Right lobe of liver (tissue), 6 donors: Measurements from ENCODE around the gene SLC39A11. TPM values are rescaled to one million over a fixed set of nuclear protein-coding genes. Genes with fewer than 3 reads are reported as not detected.

Experiments used
- ATAC-seq, 4 donors: fragments of 200-7000 bp; cut with Tn5 transposase; one replicate each; pipeline ENCODE4 v1.9.1; 2020; ENCODE audit warnings: mild to moderate bottlenecking in 4 of 4, moderate library complexity in 4 of 4
- DNase-seq, 3 donors: peaks; one replicate each; pipeline ENCODE4 v3.0.0-alpha.2; 2020
- H3K27ac ChIP-seq, 3 donors: fragments of 200-600 bp; one replicate each; pipeline ENCODE4 v1.8.0; 2022
- H3K27me3 ChIP-seq, 2 donors: fragments of 200-600 bp; one replicate each; pipeline ENCODE4 v1.8.0; 2022
- H3K36me3 ChIP-seq, 4 donors: fragments of 200-600 bp; sonication (generic) in 1 of 4; one replicate each; pipeline versions ENCODE4 v1.5.1 to v1.8.0; 2017 to 2022; ENCODE audit warnings: control low read depth in 1 of 4
- H3K4me1 ChIP-seq, 4 donors: fragments of 200-600 bp; sonication (generic) in 1 of 4; one replicate each; pipeline versions ENCODE4 v1.5.1 to v1.8.0; 2017 to 2022; ENCODE audit warnings: control low read depth in 1 of 4
- H3K4me3 ChIP-seq, 3 donors: fragments of 200-600 bp; one replicate each; pipeline ENCODE4 v1.8.0; 2022
- H3K9me3 ChIP-seq, 4 donors: fragments of 200-600 bp; sonication (generic) in 1 of 4; one replicate each; pipeline versions ENCODE4 v1.5.1 to v1.8.0; 2017 to 2022; ENCODE audit warnings: control low read depth in 1 of 4
- POLR2A ChIP-seq: fragments of 450-650 bp; IDR thresholded peaks from one replicate; pipeline ENCODE4 v1.6.1; 2017; ENCODE audit warnings: antibody characterized with exemption, mild to moderate bottlenecking
- WGBS: methylation state at CpG from one replicate; pipeline ENCODE4 v1.1.6; 2018; ENCODE audit warnings: low coverage, low lambda C conversion rate; ENCODE audit not compliant: insufficient coverage; ENCODE audit errors: missing lambda C conversion rate; 5-methylcytosine and 5-hydroxymethylcytosine counted together
- intact Hi-C, 2 donors: fragments of 100-400 bp; cut with DNase I; formaldehyde crosslinking; loops; one replicate each; pipeline versions ENCODE4 v1.11.2 to v1.14.1; 2022
- total RNA-seq, 6 experiments: library from RNA; depleted of rRNA in 2 of 6; stranded (reverse); fragments of >200 nt in 2 of 6; fragmentation: NEBNext Ultra II Directional in 3 of 6; extraction: Animal tissue kit (Norgen Biotek cat#: 25700) in 3 of 6; gene quantifications; one replicate each; pipeline versions ENCODE4 v1.1.0 to v1.2.4, GENCODE V29; 2016 to 2023
- TF ChIP-seq, protein P1 (sequence below), 4 donors: fragments of 200-600 bp in 3 of 4; fragments of 450-650 bp in 1 of 4; IDR thresholded peaks; one replicate each; pipeline versions ENCODE4 v1.5.1 to v1.8.0; 2016 to 2022; ENCODE audit warnings: antibody characterized with exemption in 4 of 4, mild to moderate bottlenecking in 2 of 4
- donor health status: DM: no; HTN: yes; CAD: no.
- donor health status: DM: no; HTN: no; CAD: no.
- donor health status: DM: no; HTN: no; CAD: no.
- donor health status: DM: no; HTN: yes; CAD: no.
- donor health status: DM: no; HTN: yes; CAD: no.

Gene SLC39A11
- total RNA-seq, 6 experiments from 2014 or later = 25.4 to 49.6 (median 39.3) TPM

DNA sequence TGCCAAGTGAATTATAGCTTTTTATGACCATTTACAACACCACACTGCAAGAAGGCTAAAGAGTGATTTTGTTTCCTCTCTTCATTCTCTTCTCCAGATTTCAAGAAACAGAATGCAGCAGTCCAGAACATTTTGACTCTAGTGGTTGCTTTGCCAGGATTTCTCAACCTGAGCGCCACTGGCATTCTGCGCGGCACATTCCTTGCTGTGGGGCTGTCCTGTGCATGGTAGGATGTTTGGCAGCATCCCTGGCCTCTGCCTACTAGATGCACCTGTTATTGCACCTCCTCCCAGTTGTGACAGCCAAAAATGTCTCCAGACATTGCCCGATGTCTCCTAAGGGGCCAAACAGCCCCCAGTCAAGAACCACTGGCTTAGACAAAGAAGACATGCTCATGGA, 25.7 kb upstream of the SLC39A11 start:
- Histone ChIP-seq H3K36me3 (no peaks in the 10 kb centered on the region), H3K27me3 (no peaks in the 10 kb centered on the region), H3K4me1 (no peaks in the 10 kb centered on the region), H3K27ac (no peak overlapping the region), H3K4me3 (no peak overlapping the region), H3K9me3 (no peaks in the 10 kb centered on the region)
- ATAC-seq (no peak), DNase-seq (no peak)
- intact Hi-C loops = no loop called here
- TF ChIP-seq, protein P1, sequence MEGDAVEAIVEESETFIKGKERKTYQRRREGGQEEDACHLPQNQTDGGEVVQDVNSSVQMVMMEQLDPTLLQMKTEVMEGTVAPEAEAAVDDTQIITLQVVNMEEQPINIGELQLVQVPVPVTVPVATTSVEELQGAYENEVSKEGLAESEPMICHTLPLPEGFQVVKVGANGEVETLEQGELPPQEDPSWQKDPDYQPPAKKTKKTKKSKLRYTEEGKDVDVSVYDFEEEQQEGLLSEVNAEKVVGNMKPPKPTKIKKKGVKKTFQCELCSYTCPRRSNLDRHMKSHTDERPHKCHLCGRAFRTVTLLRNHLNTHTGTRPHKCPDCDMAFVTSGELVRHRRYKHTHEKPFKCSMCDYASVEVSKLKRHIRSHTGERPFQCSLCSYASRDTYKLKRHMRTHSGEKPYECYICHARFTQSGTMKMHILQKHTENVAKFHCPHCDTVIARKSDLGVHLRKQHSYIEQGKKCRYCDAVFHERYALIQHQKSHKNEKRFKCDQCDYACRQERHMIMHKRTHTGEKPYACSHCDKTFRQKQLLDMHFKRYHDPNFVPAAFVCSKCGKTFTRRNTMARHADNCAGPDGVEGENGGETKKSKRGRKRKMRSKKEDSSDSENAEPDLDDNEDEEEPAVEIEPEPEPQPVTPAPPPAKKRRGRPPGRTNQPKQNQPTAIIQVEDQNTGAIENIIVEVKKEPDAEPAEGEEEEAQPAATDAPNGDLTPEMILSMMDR (IDR thresholded peaks at IDR 0.05) = no peak
- no peak for TF ChIP-seq POLR2A
- 100% methylated on average over 1 of the region's 4 CpGs for WGBS

DNA sequence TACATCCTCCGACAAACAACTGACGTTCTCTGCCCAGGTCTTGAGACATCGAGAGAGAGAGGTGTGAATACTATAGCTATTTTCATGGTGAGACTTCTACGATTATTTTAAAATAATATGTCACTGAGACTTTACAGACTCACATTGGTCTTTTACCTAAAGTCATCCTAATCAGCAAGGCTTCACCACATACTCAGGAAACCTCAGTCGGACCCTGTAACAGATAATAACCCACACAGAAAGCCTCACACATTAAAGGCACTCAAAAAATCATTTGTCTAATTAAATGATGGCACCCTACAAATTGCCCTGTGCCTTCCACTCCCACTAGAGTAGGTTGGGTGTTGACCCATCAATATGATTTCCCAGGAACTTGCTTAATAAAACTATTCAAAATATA, 19.8 kb upstream of the SLC39A11 start:
- no peak overlapping the region for H3K4me3 ChIP-seq
- no peaks in the 10 kb centered on the region for H3K27me3 ChIP-seq
- 88% methylated on average over 5 of the region's 5 CpGs for WGBS
- TF ChIP-seq, protein P1 (IDR thresholded peaks at IDR 0.05) = no peak
- no peak for TF ChIP-seq POLR2A
- intact Hi-C loops = no loop called here
- H3K4me1 ChIP-seq = no peaks in the 10 kb centered on the region
- no peaks in the 10 kb centered on the region for H3K36me3 ChIP-seq
- DNase-seq (no peak), ATAC-seq (no peak)
- H3K9me3 ChIP-seq = no peaks in the 10 kb centered on the region
- H3K27ac ChIP-seq = no peak overlapping the region

DNA sequence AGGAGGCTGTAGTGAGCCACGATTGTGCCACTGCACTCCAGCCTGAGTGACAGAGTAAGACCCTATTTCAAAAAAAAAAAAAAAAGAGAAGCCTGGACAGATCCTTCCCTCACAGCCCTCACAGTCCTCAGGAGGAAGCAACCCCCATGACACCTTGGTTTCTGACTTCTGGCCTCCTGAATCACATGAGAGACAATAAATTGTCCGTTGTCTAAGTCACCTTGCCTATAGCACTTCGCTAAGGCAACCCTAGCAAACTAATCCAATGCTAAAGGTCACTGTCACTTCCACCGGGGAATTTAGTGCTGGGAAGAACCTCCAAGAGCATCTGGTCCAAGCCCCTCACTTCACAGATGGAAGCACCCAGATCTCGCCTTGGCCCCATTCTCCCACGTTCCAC, 18.9 kb upstream of the SLC39A11 start:
- no peak overlapping the region for H3K4me3 ChIP-seq
- ATAC-seq = no peak
- intact Hi-C loops = no loop called here

DNA sequence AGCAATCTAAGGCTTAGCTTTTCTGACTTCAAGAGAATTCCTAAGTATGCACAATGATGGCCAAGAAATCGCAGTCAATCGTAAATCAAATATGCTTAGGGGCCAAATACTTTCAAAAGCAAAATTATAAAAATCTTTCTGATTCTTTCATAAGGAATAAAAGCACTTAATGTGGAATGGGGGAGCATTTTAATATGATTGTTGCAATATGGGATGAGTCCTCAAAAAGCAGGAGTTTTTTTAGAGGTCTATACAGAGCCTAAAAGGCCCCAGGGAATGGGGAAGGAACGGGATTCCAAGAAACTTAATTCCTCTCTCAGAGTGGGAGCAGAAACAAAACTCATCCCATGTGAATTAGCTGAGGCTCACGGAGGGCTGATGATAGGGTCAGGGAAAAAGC, 14.7 kb upstream of the SLC39A11 start:
- H3K9me3 ChIP-seq = no peaks in the 10 kb centered on the region
- 84% methylated on average over 4 of the region's 4 CpGs for WGBS
- no peak for DNase-seq

More for the DNA sequence above, 18.9 kb upstream of the SLC39A11 start:
- no peak for TF ChIP-seq POLR2A
- TF ChIP-seq, protein P1 (IDR thresholded peaks at IDR 0.05) = no peak
- Histone ChIP-seq H3K36me3 (no peaks in the 10 kb centered on the region), H3K27ac (no peak overlapping the region), H3K27me3 (no peaks in the 10 kb centered on the region), H3K4me1 (no peaks in the 10 kb centered on the region), H3K9me3 (no peaks in the 10 kb centered on the region)
- WGBS = 85% methylated on average over 5 of the region's 6 CpGs
- no peak for DNase-seq

More for the DNA sequence above, 14.7 kb upstream of the SLC39A11 start:
- Histone ChIP-seq H3K4me3 (no peak overlapping the region), H3K4me1 (no peaks in the 10 kb centered on the region), H3K27me3 (no peaks in the 10 kb centered on the region), H3K27ac (no peak overlapping the region), H3K36me3 (no peaks in the 10 kb centered on the region)
- no peak for ATAC-seq
- TF ChIP-seq, protein P1 (IDR thresholded peaks at IDR 0.05) = no peak
- no peak for TF ChIP-seq POLR2A
- intact Hi-C loops = no loop called here
